HEK293T (cell line): ENCODE results near the gene C20orf141.

Source experiments
- CTCF ChIA-PET: fragments of 350-600 bp; formaldehyde crosslinking; extraction: SDS; loops from one replicate; lab custom pipeline; 2021; ENCODE audit warnings: antibody characterized with exemption, inconsistent platforms; lab: Yijun Ruan, JAX
- POLR2A ChIA-PET: fragments of 350-600 bp; formaldehyde crosslinking; extraction: SDS; loops from one replicate; lab custom pipeline; 2020; ENCODE audit warnings: antibody characterized with exemption, inconsistent platforms; lab: Yijun Ruan, JAX
- DNase-seq: peaks from one replicate; pipeline ENCODE4 v3.0.0; 2012; ENCODE audit warnings: mixed read lengths; ENCODE audit errors: extremely low spot score
- ARNT ChIP-seq: fragments of 450-650 bp; IDR thresholded peaks from 2 replicates; pipeline ENCODE4 v1.6.1; 2017; ENCODE audit warnings: mild to moderate bottlenecking
- BHLHE40 ChIP-seq: fragments of 450-650 bp; IDR thresholded peaks from 2 replicates; pipeline ENCODE4 v1.6.1; 2016; ENCODE audit warnings: mild to moderate bottlenecking, moderate library complexity, borderline replicate concordance
- CTBP1 ChIP-seq: fragments of 450-650 bp; IDR thresholded peaks from 2 replicates; pipeline ENCODE4 v1.6.1; 2016; ENCODE audit warnings: borderline replicate concordance
- ELF4 ChIP-seq: fragments of 450-650 bp; IDR thresholded peaks from 2 replicates; pipeline ENCODE4 v1.6.1; 2017; ENCODE audit warnings: antibody characterized with exemption
- FOXA1 ChIP-seq: fragments of 450-650 bp; IDR thresholded peaks from 2 replicates; pipeline ENCODE4 v1.6.1; 2016; ENCODE audit warnings: mild to moderate bottlenecking
- FOXK2 ChIP-seq: fragments of 450-650 bp; IDR thresholded peaks from 2 replicates; pipeline ENCODE4 v1.6.1; 2016; ENCODE audit warnings: mild to moderate bottlenecking
- FOXM1 ChIP-seq: fragments of 450-650 bp; IDR thresholded peaks from 2 replicates; pipeline ENCODE4 v1.6.1; 2017; ENCODE audit warnings: mild to moderate bottlenecking, borderline replicate concordance
- HDGF ChIP-seq: fragments of 450-650 bp; IDR thresholded peaks from 2 replicates; pipeline ENCODE4 v1.6.1; 2017; ENCODE audit warnings: antibody characterized with exemption, borderline replicate concordance
- L3MBTL2 ChIP-seq: fragments of 450-650 bp; conservative IDR thresholded peaks from 2 replicates; pipeline ENCODE4 v1.6.1; 2016; ENCODE audit warnings: mild to moderate bottlenecking
- LEF1 ChIP-seq: fragments of 450-650 bp; IDR thresholded peaks from 2 replicates; pipeline ENCODE4 v1.6.1; 2017; ENCODE audit warnings: mild to moderate bottlenecking, borderline replicate concordance
- NFRKB ChIP-seq: fragments of 450-650 bp; IDR thresholded peaks from 2 replicates; pipeline ENCODE4 v1.6.1; 2016; ENCODE audit warnings: mild to moderate bottlenecking, moderate library complexity
- PKNOX1 ChIP-seq: fragments of 450-650 bp; IDR thresholded peaks from 2 replicates; pipeline ENCODE4 v1.6.1; 2016
- SP1 ChIP-seq: fragments of 450-650 bp; IDR thresholded peaks from 2 replicates; pipeline ENCODE4 v1.6.1; 2017
- SUZ12 ChIP-seq: fragments of 450-650 bp; IDR thresholded peaks from 2 replicates; pipeline ENCODE4 v1.6.1; 2016; ENCODE audit warnings: mild to moderate bottlenecking
- TARDBP ChIP-seq: fragments of 450-650 bp; IDR thresholded peaks from 2 replicates; pipeline ENCODE4 v1.6.1; 2016
- ZNF384 ChIP-seq: fragments of 450-650 bp; IDR thresholded peaks from 2 replicates; pipeline ENCODE4 v1.6.1; 2016

The C20orf141 gene

GRCh38 chr20:2847802-2848201, 33.0 kb downstream of the C20orf141 start:
- POLR2A ChIA-PET: no interaction called here
- DNase-seq: no peak
- no peak for TF ChIP-seq PKNOX1
- TF ChIP-seq TARDBP: no peak
- no peak for TF ChIP-seq FOXK2
- no peak for TF ChIP-seq SP1
- no peak for TF ChIP-seq CTBP1
- no peak for TF ChIP-seq ARNT
- TF ChIP-seq FOXM1: no peak
- TF ChIP-seq FOXA1: no peak
- TF ChIP-seq SUZ12: no peak
- no peak for TF ChIP-seq ZNF384
- TF ChIP-seq NFRKB: no peak
- no peak for TF ChIP-seq HDGF
- no peak for TF ChIP-seq LEF1
- no peak for TF ChIP-seq L3MBTL2
- no peak for TF ChIP-seq ELF4
- TF ChIP-seq BHLHE40: no peak
- CTCF ChIA-PET: no interaction called here

DNA sequence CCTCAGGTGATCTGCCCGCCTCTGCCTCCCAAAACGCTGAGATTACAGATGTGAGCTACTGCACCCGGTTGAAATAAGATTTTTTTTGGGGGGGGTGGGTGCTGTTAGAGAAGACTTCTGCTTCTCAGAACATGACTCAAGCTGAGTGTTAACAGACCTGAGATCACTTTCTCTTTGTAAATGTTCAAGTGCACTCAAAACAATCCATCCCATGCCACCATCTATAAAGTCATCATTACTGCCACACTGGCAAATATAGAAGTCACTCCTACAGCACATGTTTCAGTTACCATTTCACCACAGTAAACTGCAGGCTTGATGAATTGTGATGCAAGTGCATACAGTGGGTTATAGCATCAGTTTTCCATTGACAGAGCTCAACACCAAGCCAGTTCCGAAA, 34.7 kb downstream of the C20orf141 start:
- TF ChIP-seq FOXA1 (no peak), SUZ12 (no peak), CTBP1 (no peak), ELF4 (no peak), PKNOX1 (no peak), FOXM1 (no peak), L3MBTL2 (no peak), ZNF384 (no peak), LEF1 (no peak), HDGF (no peak), BHLHE40 (no peak), SP1 (no peak)
- POLR2A ChIA-PET: interaction anchor here (0.6 kb wide), 1 partner anchor 196 kb away, joined by 3 read pairs; no protein-coding TSS in a partner anchor
- DNase-seq: no peak
- CTCF ChIA-PET: interaction anchor here (0.6 to 1.0 kb wide), 2 partner anchors 60 to 94 kb away, joined by 3 read pairs; no protein-coding TSS in a partner anchor

- POLR2A ChIA-PET: no interaction called here
- CTCF ChIA-PET: interaction anchor here (0.7 to 1.4 kb wide), 2 partner anchors 17 to 95 kb away, joined by 4 to 8 read pairs; no protein-coding TSS in a partner anchor
- TF ChIP-seq ZNF384: no peak
- no peak for TF ChIP-seq L3MBTL2
- no peak for TF ChIP-seq NFRKB
- no peak for TF ChIP-seq TARDBP
- TF ChIP-seq ARNT: no peak
- TF ChIP-seq PKNOX1: no peak
- no peak for TF ChIP-seq HDGF
- TF ChIP-seq FOXK2: no peak
- TF ChIP-seq FOXA1: no peak
- no peak for TF ChIP-seq CTBP1
- no peak for TF ChIP-seq BHLHE40
- DNase-seq: no peak
Observed at GRCh38 chr20:2851086-2851485, 36.3 kb downstream of the C20orf141 start.

GRCh38 chr20:2858591-2858990, 43.8 kb downstream of the C20orf141 start:
- ChIA-PET POLR2A (interaction anchor here (0.6 to 1.3 kb wide), 2 partner anchors 15 to 59 kb away, joined by 3 read pairs; partner anchors contain the start of gene PTPRA), CTCF (no interaction called here)
- TF ChIP-seq SP1 (no peak), FOXK2 (no peak), PKNOX1 (no peak), ELF4 (no peak), ZNF384 (no peak), NFRKB (no peak), SUZ12 (no peak)
- no peak for DNase-seq

DNA sequence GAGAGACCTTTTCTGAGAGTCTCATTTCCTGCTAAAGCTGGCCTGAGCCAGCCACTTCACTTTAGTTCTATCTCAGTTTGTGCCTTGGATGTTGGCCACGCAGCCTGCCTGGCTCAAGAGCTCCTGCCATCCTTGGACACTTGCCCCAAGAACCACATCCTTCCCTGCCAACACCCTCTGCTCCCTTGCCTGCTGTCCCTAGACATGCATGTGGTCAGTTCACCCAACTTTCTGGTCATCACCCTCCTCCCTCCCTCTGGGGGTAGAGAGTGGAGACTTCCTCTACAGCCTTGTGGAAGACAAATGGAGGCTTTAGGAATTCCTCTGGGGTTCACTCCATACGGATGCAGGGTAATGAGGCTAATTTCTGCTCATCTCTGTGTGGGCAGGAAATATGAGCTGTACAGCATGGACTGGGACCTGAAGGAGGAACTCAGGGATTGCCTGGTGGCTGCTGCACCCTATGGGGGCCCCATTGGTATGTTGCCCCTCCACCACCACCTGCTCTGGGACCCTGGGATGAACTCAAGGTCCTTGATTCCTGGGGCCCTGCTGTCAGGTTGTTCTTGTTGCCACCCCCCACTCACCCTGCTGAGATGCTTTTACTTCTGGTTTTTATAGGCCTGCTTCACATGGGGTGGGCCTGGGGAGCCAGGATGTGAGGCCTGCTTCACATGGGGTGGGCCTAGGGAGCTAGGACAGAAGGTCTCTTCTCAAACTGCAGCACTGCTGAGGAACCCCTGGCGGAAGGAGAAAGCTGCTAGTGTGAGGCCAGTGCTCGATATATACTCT, 44.7 kb downstream of the C20orf141 start:
- CTCF ChIA-PET: no interaction called here
- no peak for DNase-seq
- TF ChIP-seq FOXK2 (no peak), ZNF384 (no peak), NFRKB (no peak), CTBP1 (no peak), SP1 (no peak)
- POLR2A ChIA-PET: interaction anchor here (1.3 kb wide), 1 partner anchor 14 kb away, joined by 3 read pairs; the partner anchor contains the start of gene PTPRA

- no peak for TF ChIP-seq BHLHE40
- no peak for TF ChIP-seq HDGF
- no peak for TF ChIP-seq FOXK2
- TF ChIP-seq SUZ12: no peak
- no peak for TF ChIP-seq CTBP1
- TF ChIP-seq SP1: no peak
- no peak for TF ChIP-seq L3MBTL2
- no peak for DNase-seq
- ChIA-PET POLR2A (no interaction called here), CTCF (interaction anchor here (0.8 to 1.5 kb wide), 2 partner anchors 110 to 136 kb away, joined by 3 read pairs; no protein-coding TSS in a partner anchor)
Observed at GRCh38 chr20:2864626-2865025, 49.8 kb downstream of the C20orf141 start.
